Measurements from ENCODE around the gene CDK4.
A peak's percentile ranks its signal among the peaks of the same experiment; 100 is the strongest.

CDK4 gene

GRCh38 chr12:57771873-57772428 lies 19.8 kb upstream of the CDK4 start, which contains the start of gene METTL1:
Gene METTL1, minus strand, starts transcription at chr12:57772105. Its CDS starts 22 bp downstream, at chr12:57772083.
- DNase-seq (ENCODE audit: low read depth) = peak; percentile 98

DNA sequence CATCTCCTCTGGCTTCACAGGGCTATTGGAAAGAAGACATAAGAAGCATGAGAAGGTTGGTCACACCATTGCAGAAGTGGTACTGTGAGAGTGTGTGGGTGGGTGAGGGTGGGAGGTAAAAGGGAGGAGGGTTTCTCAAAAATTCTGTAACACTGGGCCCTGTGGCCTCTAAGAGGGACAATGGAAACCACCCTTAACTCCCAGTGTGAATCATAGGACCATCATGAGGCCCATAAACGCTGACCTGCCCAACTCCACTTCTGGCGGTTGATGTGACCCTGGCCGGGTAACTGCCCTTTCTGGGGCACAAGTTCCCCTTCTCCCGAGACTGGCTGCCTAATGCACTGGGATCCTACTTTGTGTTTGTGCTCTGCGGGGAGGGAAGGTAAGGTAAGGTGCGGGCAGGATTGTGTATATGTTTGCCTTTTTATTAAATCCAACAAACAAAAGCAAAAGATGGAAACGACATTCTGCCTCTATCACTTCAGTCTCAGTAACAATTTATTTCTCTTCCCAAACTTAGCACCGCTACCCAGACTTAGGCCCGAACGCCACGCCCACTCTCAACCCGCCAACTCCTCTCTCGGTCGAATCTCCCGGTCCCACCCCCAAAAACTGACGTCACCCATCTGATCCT lies 19.2 kb upstream of the CDK4 start:
- DNase-seq (ENCODE audit: low read depth) = peak; percentile 95

DNA sequence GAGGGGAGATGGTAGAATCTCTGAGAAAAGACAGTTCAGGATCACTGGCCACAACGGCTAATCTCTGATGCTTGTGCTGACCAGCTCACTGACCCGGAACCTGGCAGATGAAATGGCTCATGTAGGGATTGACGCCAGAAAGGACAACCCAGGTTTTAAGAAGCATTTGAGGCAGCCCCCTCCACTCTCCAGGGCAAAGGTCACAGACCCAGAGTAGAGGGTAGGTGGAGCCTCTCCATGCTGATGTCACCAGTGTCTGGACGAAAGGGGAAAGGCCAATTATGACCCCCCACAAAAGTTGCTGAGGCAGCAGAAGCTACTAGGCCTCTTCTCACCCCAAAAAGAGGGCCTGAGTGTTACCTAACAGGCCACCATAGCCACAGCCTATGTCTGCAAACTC lies 18.6 kb upstream of the CDK4 start:
- no peak for DNase-seq (ENCODE audit: low read depth)

DNA sequence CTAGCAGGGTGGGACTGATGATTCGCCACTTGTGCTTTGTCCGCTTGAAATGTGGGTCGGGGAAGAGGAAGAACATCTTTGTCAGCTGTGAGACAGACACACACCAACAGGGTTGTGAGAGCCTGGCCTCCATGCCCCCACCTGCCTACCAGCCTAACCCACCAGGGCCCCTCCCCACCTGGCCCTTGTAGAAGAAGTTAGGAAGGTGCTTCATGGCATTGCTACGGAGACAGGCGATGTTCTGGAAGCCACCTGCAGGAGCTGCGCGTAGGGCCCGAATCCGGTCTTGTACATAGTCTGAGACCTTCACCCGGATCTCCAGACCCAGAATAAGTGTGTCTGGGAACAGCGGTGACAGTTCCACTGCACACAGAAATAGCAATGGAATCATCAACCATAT lies 17.5 kb upstream of the CDK4 start:
- no peak for DNase-seq (ENCODE audit: low read depth)

DNA sequence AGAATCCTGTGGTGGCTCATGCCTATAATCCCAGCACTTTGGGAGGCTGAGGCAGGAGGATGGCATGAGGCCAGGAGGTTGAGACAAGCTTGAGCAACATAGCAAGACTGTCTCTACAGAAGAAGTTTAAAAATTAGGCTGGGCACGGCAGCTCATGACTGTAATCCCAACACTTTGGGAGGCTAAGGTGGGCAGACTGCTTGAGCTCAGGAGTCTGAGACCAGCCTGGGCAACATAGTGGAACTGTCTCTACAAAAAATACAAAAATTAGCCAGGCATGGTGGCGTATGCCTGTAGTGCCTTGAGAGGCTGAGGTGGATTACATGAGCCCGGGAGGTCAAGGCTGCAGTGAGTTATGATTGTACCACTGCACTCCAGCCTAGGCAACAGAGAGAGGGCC lies 15.8 kb upstream of the CDK4 start:
- DNase-seq (ENCODE audit: low read depth) = no peak

DNA sequence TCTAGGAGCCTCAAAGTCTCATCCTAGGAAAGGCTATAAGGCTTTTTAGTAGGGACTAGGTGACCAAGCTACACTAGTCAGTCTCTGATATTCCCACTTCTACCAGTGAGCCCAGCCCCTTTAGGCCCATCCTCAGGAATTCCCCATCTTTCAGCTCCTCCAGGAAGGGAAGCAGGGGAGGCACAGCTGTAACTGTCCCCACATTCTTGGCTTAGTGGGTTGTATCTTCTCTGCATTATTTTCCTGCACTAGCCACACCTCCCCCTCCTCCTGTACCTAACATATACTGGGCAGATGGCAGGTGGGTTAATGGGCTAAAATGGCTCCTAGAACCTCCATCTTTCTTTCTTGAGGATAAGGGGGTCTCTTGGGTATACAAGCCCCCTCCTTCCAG lies 15.2 kb upstream of the CDK4 start:
- no peak for DNase-seq (ENCODE audit: low read depth)

GRCh38 chr12:57766464-57767304 lies 14.6 kb upstream of the CDK4 start, which contains the start of gene CYP27B1:
Gene CYP27B1, minus strand, starts transcription at chr12:57767078. Its CDS starts 37 bp downstream, at chr12:57767041.
- DNase-seq (ENCODE audit: low read depth) = peak; percentile 84

- peak; percentile 54 for DNase-seq (ENCODE audit: low read depth)
Measured at GRCh38 chr12:57765698-57766463, 13.8 kb upstream of the CDK4 start.

- peak; percentile 88 for DNase-seq (ENCODE audit: low read depth)
Measured at GRCh38 chr12:57765003-57765697, 13.0 kb upstream of the CDK4 start.

DNA sequence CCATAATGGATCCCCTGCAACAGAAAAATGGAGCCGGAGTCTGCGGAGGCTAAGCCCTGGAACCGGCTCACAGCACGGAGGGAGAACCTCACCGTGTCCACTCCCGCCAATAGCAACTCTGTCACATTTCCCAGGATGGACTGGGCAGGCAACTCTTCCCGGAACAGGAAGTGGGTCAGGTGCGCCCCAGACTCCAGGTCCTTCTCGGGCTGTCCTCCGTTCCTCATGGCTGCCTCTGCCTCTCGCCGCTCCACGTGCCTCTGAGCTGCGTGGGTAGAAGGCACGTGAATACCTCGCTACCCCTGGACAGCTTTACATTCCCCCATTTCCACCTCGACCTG lies 12.5 kb upstream of the CDK4 start:
- DNase-seq (ENCODE audit: low read depth) = no peak

- DNase-seq (ENCODE audit: low read depth) = no peak
Measured at GRCh38 chr12:57763881-57764661, 12.0 kb upstream of the CDK4 start.

DNA sequence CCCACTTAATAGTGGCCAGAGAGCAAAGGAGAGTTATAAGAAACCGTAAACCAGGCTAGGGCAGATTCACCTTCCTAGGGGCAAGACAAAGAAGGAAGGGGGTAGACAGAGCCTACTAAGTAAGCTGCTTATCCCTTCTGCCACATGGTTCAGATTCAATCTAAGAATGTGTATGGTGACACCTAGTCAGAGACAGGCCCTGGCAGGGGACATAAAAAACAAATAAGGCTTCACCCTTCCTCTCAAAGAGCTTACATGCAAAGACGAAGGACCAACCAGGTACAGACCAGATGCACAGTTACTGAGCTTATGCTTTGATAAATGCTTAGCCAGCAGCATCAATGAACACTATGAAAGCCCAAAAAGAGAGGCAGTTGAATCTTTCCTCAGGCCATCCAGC lies 10.4 kb upstream of the CDK4 start:
- DNase-seq (ENCODE audit: low read depth) = no peak

GRCh38 chr12:57761391-57761998 lies 9.4 kb upstream of the CDK4 start:
- no peak for DNase-seq (ENCODE audit: low read depth)

DNA sequence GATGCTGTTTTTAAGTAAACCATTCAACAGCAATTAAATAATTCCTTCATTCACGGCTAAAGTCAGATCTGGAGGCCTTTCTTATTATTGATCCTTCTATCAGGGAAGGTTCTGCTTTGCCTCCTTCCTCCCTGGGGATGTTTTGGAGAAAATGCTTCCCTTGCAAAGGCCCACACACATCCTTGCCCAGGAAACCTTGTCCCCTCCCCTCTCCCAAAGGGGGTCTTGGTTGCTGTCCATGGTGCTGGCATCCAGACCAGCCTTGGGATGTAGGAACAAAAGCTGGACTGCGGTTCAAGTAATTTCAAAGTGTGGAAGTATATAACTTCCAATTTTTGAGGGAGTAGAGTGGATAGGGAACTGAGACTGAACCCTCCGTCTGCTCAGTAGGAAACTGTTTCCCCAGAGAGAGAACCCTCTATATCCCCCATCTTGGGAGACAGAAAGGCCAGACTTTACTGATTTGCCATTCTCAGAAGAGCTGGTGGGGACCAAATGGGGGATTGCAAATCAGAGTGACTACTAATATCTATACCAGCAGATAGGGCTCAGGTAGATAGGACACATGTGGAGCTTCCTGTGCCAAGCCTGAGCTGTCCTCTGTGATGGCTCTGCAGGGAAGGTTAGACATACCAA lies 8.4 kb upstream of the CDK4 start:
- no peak for DNase-seq (ENCODE audit: low read depth)

DNA sequence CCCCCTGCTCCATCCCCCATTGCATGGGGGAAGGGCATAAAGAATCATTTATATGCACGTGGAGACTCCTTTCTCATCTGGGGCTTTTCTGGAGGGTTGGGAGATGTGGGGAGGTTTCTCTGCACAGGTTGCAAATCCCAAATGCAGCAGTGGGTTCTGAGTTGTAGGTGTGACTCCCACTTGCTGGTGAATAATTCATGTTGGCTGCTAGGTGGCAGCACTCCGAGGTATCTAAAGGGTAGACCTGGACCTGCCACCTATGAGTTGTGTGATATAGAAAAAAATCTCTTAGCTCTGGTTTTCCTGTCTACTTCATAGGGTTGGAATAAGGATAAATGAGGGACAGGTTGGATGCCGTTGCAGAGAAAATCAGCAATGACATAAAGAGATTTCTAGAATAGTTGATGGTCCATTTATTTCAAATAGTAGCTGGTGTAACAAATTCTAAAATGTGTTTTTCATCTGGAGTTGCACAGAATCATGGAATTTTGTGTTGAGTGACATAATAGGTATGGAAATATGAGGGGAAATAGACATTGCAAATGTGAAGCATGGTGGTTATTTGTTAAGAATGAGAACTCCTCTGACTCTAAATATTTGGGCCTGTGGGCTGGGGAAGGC lies 7.4 kb upstream of the CDK4 start:
- DNase-seq (ENCODE audit: low read depth) = peak; percentile 56

DNA sequence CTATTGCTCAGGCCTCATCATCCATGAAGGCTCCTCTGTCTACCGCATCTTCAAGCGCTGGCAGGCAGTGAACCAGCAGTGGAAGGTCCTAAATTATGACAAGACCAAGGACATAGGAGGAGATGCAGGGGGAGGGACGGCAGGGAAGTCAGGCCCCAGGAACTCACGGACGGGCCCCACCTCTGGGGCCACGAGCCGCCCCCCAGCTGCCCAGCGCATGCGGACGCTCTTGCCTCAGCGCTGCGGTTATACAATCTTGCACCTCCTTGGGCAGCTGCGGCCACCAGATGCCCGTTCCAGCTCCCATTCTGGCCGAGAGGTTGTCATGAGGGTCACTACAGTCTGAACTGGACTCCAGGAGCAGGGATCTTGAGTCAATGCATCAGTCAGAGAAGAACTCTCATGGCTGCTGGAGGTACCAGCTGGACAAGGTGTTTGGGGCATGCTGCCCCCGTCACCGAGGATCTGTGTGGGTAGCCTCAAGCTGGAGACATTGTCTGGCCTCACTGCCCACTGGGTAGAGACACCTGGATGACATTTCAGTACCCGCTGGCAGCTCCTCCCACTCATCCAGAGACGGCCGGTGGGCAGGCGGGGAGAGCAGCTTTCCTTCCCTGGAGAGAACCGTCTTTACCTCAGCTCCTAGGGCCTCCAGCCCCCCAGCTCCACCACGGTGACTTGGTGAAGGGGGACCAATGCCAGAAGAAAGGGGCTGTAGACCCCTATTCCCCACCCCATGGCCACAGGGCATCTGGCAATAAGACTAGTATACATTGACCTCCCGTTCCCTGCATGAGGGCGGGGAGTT lies 6.6 kb upstream of the CDK4 start:
- DNase-seq (ENCODE audit: low read depth) = no peak

DNA sequence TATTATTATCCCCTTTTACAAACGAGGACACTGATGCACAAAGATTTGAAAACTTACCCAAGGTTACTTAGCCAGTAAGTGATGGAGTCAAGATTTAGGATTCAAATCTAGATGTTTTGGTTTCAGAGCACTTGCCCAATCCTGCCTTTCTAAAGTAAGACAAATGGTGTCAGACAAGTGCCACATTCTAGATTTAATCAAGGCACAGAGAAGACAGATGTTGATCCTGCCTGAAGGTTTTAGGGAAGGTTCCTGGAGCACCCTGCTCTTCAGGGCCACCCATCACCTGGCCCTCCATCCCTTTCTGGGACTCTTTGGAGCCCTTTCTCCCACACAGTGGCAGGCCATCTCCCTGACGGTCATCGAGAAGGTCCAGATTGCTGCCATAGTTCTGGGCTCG lies 5.7 kb upstream of the CDK4 start:
- no peak for DNase-seq (ENCODE audit: low read depth)

GRCh38 chr12:57756406-57757341 lies 4.6 kb upstream of the CDK4 start:
- peak; percentile 35 for DNase-seq (ENCODE audit: low read depth)

Measured in ELR (cell line).